Neuronal stem cell (in vitro differentiated cells): ENCODE results near the gene PARD3B.

Experiments used
- DNase-seq: peaks from one replicate; pipeline ENCODE4 v3.0.0-alpha.2; 2013; ENCODE audit warnings: low spot score
- H2AFZ ChIP-seq: one replicate; pipeline ENCODE4 v1.6.1; 2013; ENCODE audit warnings: mild to moderate bottlenecking, low read length, inconsistent platforms
- H2AK5ac ChIP-seq: 2 replicates; pipeline ENCODE4 v1.6.1; 2013; ENCODE audit warnings: low read depth, mild to moderate bottlenecking, inconsistent platforms, low read length, moderate library complexity, mixed read lengths
- H2BK120ac ChIP-seq: 2 replicates; pipeline ENCODE4 v1.6.1; 2013; ENCODE audit warnings: low read depth, mild to moderate bottlenecking, inconsistent platforms, low read length, moderate library complexity, mixed read lengths
- H2BK12ac ChIP-seq: one replicate; pipeline ENCODE4 v1.6.1; 2013; ENCODE audit warnings: low read length, inconsistent platforms
- H2BK15ac ChIP-seq: 2 replicates; pipeline ENCODE4 v1.6.1; 2013; ENCODE audit warnings: mild to moderate bottlenecking, low read length, inconsistent platforms, mixed read lengths
- H2BK5ac ChIP-seq: one replicate; pipeline ENCODE4 v1.6.1; 2013; ENCODE audit warnings: inconsistent platforms, mild to moderate bottlenecking, low read length, moderate library complexity
- H3K14ac ChIP-seq: one replicate; pipeline ENCODE4 v1.6.1; 2013; ENCODE audit warnings: low read length, inconsistent platforms
- H3K18ac ChIP-seq: 2 replicates; pipeline ENCODE4 v1.6.1; 2013; ENCODE audit warnings: low read length, inconsistent platforms
- H3K23ac ChIP-seq: 2 replicates; pipeline ENCODE4 v1.6.1; 2013; ENCODE audit warnings: low read depth, mild to moderate bottlenecking, mixed read lengths, low read length, inconsistent platforms; ENCODE audit not compliant: poor library complexity
- H3K27ac ChIP-seq: replicated peaks from 3 replicates; pipeline ENCODE4 v1.5.1; 2013; ENCODE audit warnings: low read length, inconsistent platforms
- H3K27me3 ChIP-seq, 3 experiments: 2 replicates each; pipeline ENCODE4 v1.6.1; 2013; ENCODE audit warnings: low read length in 3 of 3, mild to moderate bottlenecking in 2 of 3, inconsistent platforms in 1 of 3, low read depth in 1 of 3, mixed read lengths in 1 of 3, moderate library complexity in 1 of 3; ENCODE audit not compliant: control insufficient read depth in 3 of 3, insufficient read depth in 3 of 3
- H3K36me3 ChIP-seq, 2 donors: replicated peaks in 1 of 2; 2 replicates each; pipeline ENCODE4 v1.6.1; 2013; ENCODE audit warnings: low read length in 2 of 2; ENCODE audit not compliant: control insufficient read depth in 2 of 2, insufficient read depth in 2 of 2
- H3K4ac ChIP-seq: 2 replicates; pipeline ENCODE4 v1.6.1; 2013; ENCODE audit warnings: inconsistent platforms, mild to moderate bottlenecking, low read length, moderate library complexity
- H3K4me1 ChIP-seq, 2 donors: 1 replicate in 1 of 2; 2 replicates in 1 of 2; pipeline ENCODE4 v1.6.1; 2013; ENCODE audit warnings: low read length in 2 of 2, low read depth in 1 of 2; ENCODE audit not compliant: control insufficient read depth in 2 of 2, insufficient read depth in 1 of 2
- H3K4me2 ChIP-seq: one replicate; pipeline ENCODE4 v1.6.1; 2013; ENCODE audit warnings: mild to moderate bottlenecking, low read length, inconsistent platforms; ENCODE audit not compliant: insufficient read depth, poor library complexity, severe bottlenecking
- H3K4me3 ChIP-seq, 2 donors: 2 replicates each; pipeline ENCODE4 v1.5.1; 2013; ENCODE audit warnings: low read length in 2 of 2, mild to moderate bottlenecking in 2 of 2, inconsistent platforms in 1 of 2, moderate library complexity in 1 of 2
- H3K79me1 ChIP-seq: one replicate; pipeline ENCODE4 v1.6.1; 2013; ENCODE audit warnings: low read depth, mild to moderate bottlenecking, inconsistent platforms, low read length, moderate library complexity
- H3K9ac ChIP-seq: one replicate; pipeline ENCODE4 v1.6.1; 2013; ENCODE audit warnings: mild to moderate bottlenecking, low read depth, low read length, inconsistent platforms; ENCODE audit not compliant: poor library complexity
- H3K9me3 ChIP-seq, 2 donors: replicated peaks in 1 of 2; 2 replicates each; pipeline versions ENCODE3 to v1.6.1; 2013; ENCODE audit warnings: low read length in 2 of 2, mild to moderate bottlenecking in 2 of 2, inconsistent platforms in 1 of 2, low read depth in 1 of 2, mixed read lengths in 1 of 2, moderate library complexity in 1 of 2; ENCODE audit not compliant: control insufficient read depth in 2 of 2, insufficient read depth in 1 of 2
- H4K8ac ChIP-seq: one replicate; pipeline ENCODE4 v1.6.1; 2013; ENCODE audit warnings: low read depth, mild to moderate bottlenecking, inconsistent platforms, low read length, moderate library complexity
- H4K91ac ChIP-seq: one replicate; pipeline ENCODE4 v1.6.1; 2013; ENCODE audit warnings: low read length, low read depth, mild to moderate bottlenecking, inconsistent platforms; ENCODE audit not compliant: poor library complexity
- WGBS, 2 donors: extraction: QIAGEN DNeasy Blood & Tissue Kit; methylation state at CpG; one replicate each; pipeline ENCODE4 v1.1.7; 2013; ENCODE audit warnings: missing lambda C conversion rate in 2 of 2, mixed read lengths in 1 of 2; ENCODE audit not compliant: insufficient read length in 2 of 2, insufficient replicate concordance in 1 of 2; ENCODE audit errors: extremely low coverage in 2 of 2; 5-methylcytosine and 5-hydroxymethylcytosine counted together

PARD3B gene

GRCh38 chr2:205276116-205276777 lies 731.0 kb downstream of the PARD3B start:
- H3K36me3 ChIP-seq: no peaks in the 10 kb centered on the region
- no peak overlapping the region for H2BK120ac ChIP-seq
- H3K4me2 ChIP-seq: peak overlapping the region; percentile 28
- peak overlapping the region; percentile 20 for H2AFZ ChIP-seq
- H2BK5ac ChIP-seq: no peak overlapping the region
- no peak overlapping the region for H3K18ac ChIP-seq
- WGBS, 2 donors: no CpG with 5 or more reads among the region's 11 CpGs
- H2BK15ac ChIP-seq: no peak overlapping the region
- no peak overlapping the region for H3K27ac ChIP-seq
- H2AK5ac ChIP-seq: no peak overlapping the region
- no peak overlapping the region for H3K9ac ChIP-seq
- peaks cover 15 to 25% of the 10 kb centered on the region in 2 donors for H3K4me1 ChIP-seq
- no peak overlapping the region for H4K8ac ChIP-seq
- H3K9me3 ChIP-seq: no peaks in the 10 kb centered on the region
- H3K79me1 ChIP-seq: no peaks in the 10 kb centered on the region
- no peak overlapping the region for H2BK12ac ChIP-seq
- H3K4ac ChIP-seq: no peak overlapping the region
- no peak overlapping the region for H3K14ac ChIP-seq
- H3K4me3 ChIP-seq: no peak overlapping the region
- peak; percentile 11 for DNase-seq
- H3K27me3 ChIP-seq: no peaks in the 10 kb centered on the region
- H3K23ac ChIP-seq: no peak overlapping the region
- H4K91ac ChIP-seq: no peak overlapping the region

DNA sequence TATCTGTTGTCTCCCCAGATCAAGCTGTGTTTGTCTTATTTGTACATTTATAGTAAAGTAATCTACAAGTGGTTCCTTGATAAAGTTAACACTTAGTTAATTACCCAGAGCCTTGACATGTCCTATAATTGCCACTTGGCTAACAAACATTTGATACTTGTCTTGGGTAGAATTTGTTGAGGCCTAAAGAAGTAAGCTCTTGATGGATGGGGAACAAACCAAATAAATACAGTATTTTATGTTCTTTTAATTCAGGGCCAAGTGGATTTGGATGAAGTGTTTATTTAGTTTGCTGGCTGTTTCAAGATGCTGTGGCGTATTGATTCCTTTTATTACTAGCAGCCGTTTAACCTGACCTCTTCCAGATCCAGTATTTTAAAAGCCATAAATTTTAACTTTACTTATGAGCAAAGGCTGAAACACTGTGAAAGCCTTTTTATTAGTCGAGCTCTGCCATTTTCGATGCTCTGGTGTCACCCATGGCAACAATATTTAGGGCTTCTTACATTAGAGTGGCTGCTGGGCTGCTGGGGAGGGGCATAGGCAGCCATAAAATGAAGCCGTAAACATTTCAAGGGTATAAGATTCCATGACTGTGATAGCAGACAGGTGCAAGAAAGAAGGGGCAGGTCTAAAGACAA lies 735.4 kb downstream of the PARD3B start:
- no peak overlapping the region for H3K4me2 ChIP-seq
- H2BK12ac ChIP-seq: no peak overlapping the region
- no peak overlapping the region for H2BK5ac ChIP-seq
- no peak overlapping the region for H3K27ac ChIP-seq
- no peak overlapping the region for H3K4ac ChIP-seq
- H3K4me3 ChIP-seq: no peak overlapping the region
- no peaks in the 10 kb centered on the region for H3K79me1 ChIP-seq
- H3K27me3 ChIP-seq: no peaks in the 10 kb centered on the region
- no peak overlapping the region for H3K23ac ChIP-seq
- H3K18ac ChIP-seq: no peak overlapping the region
- no peaks in the 10 kb centered on the region for H3K9me3 ChIP-seq
- no peak overlapping the region for H2AFZ ChIP-seq
- H4K8ac ChIP-seq: no peak overlapping the region
- no peak overlapping the region for H2BK15ac ChIP-seq
- WGBS, 2 donors: no CpG with 5 or more reads among the region's 5 CpGs
- DNase-seq: no peak
- no peak overlapping the region for H3K14ac ChIP-seq
- H3K4me1 ChIP-seq: peaks cover 13 to 14% of the 10 kb centered on the region in 2 donors
- H3K9ac ChIP-seq: no peak overlapping the region
- H4K91ac ChIP-seq: no peak overlapping the region
- H3K36me3 ChIP-seq: no peaks in the 10 kb centered on the region
- H2AK5ac ChIP-seq: no peak overlapping the region
- no peak overlapping the region for H2BK120ac ChIP-seq

GRCh38 chr2:205283736-205284270 lies 738.5 kb downstream of the PARD3B start:
- no peak overlapping the region for H3K18ac ChIP-seq
- H3K27me3 ChIP-seq: no peaks in the 10 kb centered on the region
- H3K4ac ChIP-seq: no peak overlapping the region
- no peak overlapping the region for H2BK5ac ChIP-seq
- no peak overlapping the region for H4K8ac ChIP-seq
- H2AFZ ChIP-seq: no peak overlapping the region
- no peak for DNase-seq
- H3K36me3 ChIP-seq: no peaks in the 10 kb centered on the region
- peaks cover 5 to 7% of the 10 kb centered on the region in 2 donors for H3K4me1 ChIP-seq
- H3K27ac ChIP-seq: no peak overlapping the region
- no peak overlapping the region for H2AK5ac ChIP-seq
- H3K14ac ChIP-seq: no peak overlapping the region
- no peak overlapping the region for H3K23ac ChIP-seq
- H3K79me1 ChIP-seq: no peaks in the 10 kb centered on the region
- H3K4me2 ChIP-seq: no peak overlapping the region
- no peak overlapping the region for H2BK15ac ChIP-seq
- H3K9me3 ChIP-seq: no peaks in the 10 kb centered on the region
- H3K9ac ChIP-seq: no peak overlapping the region
- H4K91ac ChIP-seq: no peak overlapping the region
- H2BK12ac ChIP-seq: no peak overlapping the region
- no peak overlapping the region for H2BK120ac ChIP-seq
- no peak overlapping the region for H3K4me3 ChIP-seq
- WGBS, 2 donors: no CpG with 5 or more reads among the region's 5 CpGs

GRCh38 chr2:205284334-205284733 lies 739.1 kb downstream of the PARD3B start:
- H3K27ac ChIP-seq: no peak overlapping the region
- no peak overlapping the region for H2BK15ac ChIP-seq
- no peak overlapping the region for H4K91ac ChIP-seq
- H3K23ac ChIP-seq: no peak overlapping the region
- H3K27me3 ChIP-seq: no peaks in the 10 kb centered on the region
- no peak overlapping the region for H2AFZ ChIP-seq
- H3K79me1 ChIP-seq: no peaks in the 10 kb centered on the region
- no peak overlapping the region for H2AK5ac ChIP-seq
- H2BK120ac ChIP-seq: no peak overlapping the region
- no peak overlapping the region for H3K14ac ChIP-seq
- no CpG with 5 or more reads among the region's 1 CpG for WGBS, 2 donors
- H3K4me1 ChIP-seq: peaks cover 5 to 7% of the 10 kb centered on the region in 2 donors
- DNase-seq: no peak
- no peaks in the 10 kb centered on the region for H3K9me3 ChIP-seq
- no peak overlapping the region for H4K8ac ChIP-seq
- H3K4me2 ChIP-seq: no peak overlapping the region
- no peak overlapping the region for H3K4me3 ChIP-seq
- no peak overlapping the region for H2BK12ac ChIP-seq
- no peak overlapping the region for H3K9ac ChIP-seq
- H3K36me3 ChIP-seq: no peaks in the 10 kb centered on the region
- no peak overlapping the region for H3K18ac ChIP-seq
- no peak overlapping the region for H2BK5ac ChIP-seq
- H3K4ac ChIP-seq: no peak overlapping the region
